HepG2 (cell line): ENCODE measurements around the gene HSCB. TPM values are rescaled to one million over a fixed set of nuclear protein-coding genes. Genes with fewer than 3 reads are reported as not detected.
A peak's percentile ranks its signal among the peaks of the same experiment; 100 is the strongest.

Experiments used
- DNMT3B ChIP-seq: conservative IDR thresholded peaks from 2 replicates; pipeline ENCODE4 v1.6.1; 2016; ENCODE audit warnings: missing biosample characterization, control low read depth
- ELF3 ChIP-seq: IDR thresholded peaks from 2 replicates; pipeline ENCODE4 v1.6.1; 2016; ENCODE audit warnings: missing genetic modification reagents, missing compliant biosample characterization
- FOXK1 ChIP-seq: sonication (generic); formaldehyde crosslinking; IDR thresholded peaks from 2 replicates; pipeline ENCODE4 v1.4.0; 2020; ENCODE audit warnings: low read depth, missing genetic modification reagents, borderline replicate concordance
- IKZF4 ChIP-seq: sonication (generic); formaldehyde crosslinking; IDR thresholded peaks from 2 replicates; pipeline ENCODE4 v1.5.1; 2020; ENCODE audit warnings: borderline replicate concordance, mild to moderate bottlenecking, low read depth, missing genetic modification reagents; ENCODE audit errors: not compliant biosample characterization
- JDP2 ChIP-seq: sonication (generic); formaldehyde crosslinking; IDR thresholded peaks from 2 replicates; pipeline ENCODE4 v1.8.1; 2022; ENCODE audit warnings: missing genetic modification reagents, borderline replicate concordance
- RFX1 ChIP-seq: fragments of 450-650 bp; IDR thresholded peaks from 2 replicates; pipeline ENCODE4 v1.6.1; 2017
- SMARCC2 ChIP-seq: fragments of 450-650 bp; IDR thresholded peaks from 2 replicates; pipeline ENCODE4 v1.6.1; 2017; ENCODE audit warnings: antibody characterized with exemption, mild to moderate bottlenecking
- TSC22D2 ChIP-seq: sonication (generic); formaldehyde crosslinking; IDR thresholded peaks from 2 replicates; pipeline ENCODE4 v1.5.1; 2020; ENCODE audit warnings: missing genetic modification reagents, mild to moderate bottlenecking, borderline replicate concordance
- ZNF660 ChIP-seq: sonication (generic); formaldehyde crosslinking; IDR thresholded peaks from 2 replicates; pipeline ENCODE4 v1.5.1; 2020; ENCODE audit warnings: mild to moderate bottlenecking, low read depth, missing genetic modification reagents, borderline replicate concordance
- ZNF749 ChIP-seq: sonication (generic); formaldehyde crosslinking; IDR thresholded peaks from 2 replicates; pipeline ENCODE4 v1.8.0; 2022; ENCODE audit warnings: mild to moderate bottlenecking, missing genetic modification reagents, moderate library complexity, borderline replicate concordance
- ZNF790 ChIP-seq: sonication (generic); formaldehyde crosslinking; IDR thresholded peaks from 2 replicates; pipeline ENCODE4 v1.8.0; 2022; ENCODE audit warnings: missing genetic modification reagents, mild to moderate bottlenecking, borderline replicate concordance
- ZSCAN31 ChIP-seq: sonication (generic); formaldehyde crosslinking; IDR thresholded peaks from 2 replicates; pipeline ENCODE4 v1.5.0; 2020; ENCODE audit warnings: low read depth, mild to moderate bottlenecking, missing genetic modification reagents
- polyA plus RNA-seq, 8 experiments: library from polyadenylated mRNA; depleted of rRNA in 3 of 8; stranded (reverse) in 7 of 8; unstranded in 1 of 8; fragments of >200 nt; fragmentation: Illumina TruSeq in 4 of 8; extraction: Trizol in 4 of 8; gene quantifications; 2 replicates each; pipeline versions ENCODE4 v1.2.1 to v1.2.3, GENCODE V29; 2011 to 2016; ENCODE audit warnings: low read depth in 4 of 8, missing spikeins in 1 of 8, mixed read lengths in 1 of 8; ENCODE audit not compliant: insufficient read depth in 1 of 8
- total RNA-seq, 5 experiments: library from RNA; depleted of rRNA; stranded (reverse); fragments of >200 nt; fragmentation: Illumina TruSeq; extraction: Trizol; gene quantifications; 2 replicates each; pipeline ENCODE4 v1.2.3, GENCODE V29; 2016; ENCODE audit warnings: low read depth in 1 of 5
- TF ChIP-seq, protein P1 (sequence below): sonication (generic); formaldehyde crosslinking; conservative IDR thresholded peaks from 2 replicates; pipeline ENCODE4 v1.8.1; 2023; ENCODE audit warnings: missing genetic modification reagents
- TF ChIP-seq, protein P2 (sequence below), 2 experiments: fragments of 450-650 bp in 1 of 2; sonication (generic) in 1 of 2; formaldehyde crosslinking in 1 of 2; IDR thresholded peaks; 2 replicates each; pipeline versions ENCODE4 v1.6.1 to v1.8.0; 2016 to 2022; ENCODE audit warnings: antibody characterized with exemption in 1 of 2, mild to moderate bottlenecking in 1 of 2, missing genetic modification reagents in 1 of 2
- TF ChIP-seq, protein P3 (sequence below): sonication (generic); formaldehyde crosslinking; IDR thresholded peaks from 2 replicates; pipeline ENCODE4 v1.5.0; 2020; ENCODE audit warnings: mild to moderate bottlenecking, missing genetic modification reagents, moderate library complexity

Gene HSCB
- total and polyA plus RNA-seq, 2 of the 13 experiments (the other 11 are each of a cell fraction or from before 2014, with no cell fraction given), result 15.4 to 20.9 TPM

DNA sequence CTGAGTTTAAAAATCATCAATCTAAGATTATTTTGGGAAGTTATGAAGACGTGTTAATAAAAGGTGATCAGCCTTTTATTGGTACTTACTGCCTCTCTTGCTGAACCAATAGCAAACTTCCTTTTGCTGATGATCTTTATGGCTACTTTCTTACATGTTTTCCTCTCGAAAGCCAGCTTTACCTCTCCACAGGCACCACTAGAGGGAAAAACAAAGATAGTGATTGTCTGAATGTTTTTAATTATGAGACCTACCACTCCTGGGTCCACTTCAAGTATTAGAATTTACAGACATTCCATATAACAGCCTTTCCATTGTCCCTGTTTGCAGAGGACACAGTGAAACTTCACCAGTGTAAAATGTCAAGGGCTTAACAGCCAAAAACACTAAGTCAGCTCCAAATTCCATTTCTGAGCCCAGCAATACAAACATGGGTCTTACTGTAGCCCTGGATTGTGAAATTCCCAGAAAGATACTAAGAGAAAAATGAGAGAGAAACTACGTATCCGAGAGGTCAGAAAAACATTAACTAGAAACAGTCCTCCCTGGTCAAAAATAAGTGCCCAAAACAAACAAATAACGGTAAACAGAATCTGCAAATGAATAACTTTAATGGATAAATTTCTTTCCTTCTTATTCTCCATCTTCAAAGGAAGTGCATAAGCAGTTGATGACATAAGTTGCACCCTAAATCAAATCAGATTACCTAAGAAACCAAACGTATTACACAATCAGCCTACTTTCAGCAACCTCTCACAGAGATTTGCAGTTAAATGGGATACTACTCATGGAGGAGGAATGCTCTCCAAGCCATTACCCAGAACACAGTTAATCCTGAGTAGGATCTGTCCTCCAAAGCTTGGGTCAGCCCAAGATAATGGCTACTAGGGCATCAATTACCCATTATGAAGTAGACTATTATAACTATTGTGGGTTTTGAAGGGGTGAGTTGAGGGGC lies 29.7 kb upstream of the HSCB start (continued):
- TF ChIP-seq, protein P1, sequence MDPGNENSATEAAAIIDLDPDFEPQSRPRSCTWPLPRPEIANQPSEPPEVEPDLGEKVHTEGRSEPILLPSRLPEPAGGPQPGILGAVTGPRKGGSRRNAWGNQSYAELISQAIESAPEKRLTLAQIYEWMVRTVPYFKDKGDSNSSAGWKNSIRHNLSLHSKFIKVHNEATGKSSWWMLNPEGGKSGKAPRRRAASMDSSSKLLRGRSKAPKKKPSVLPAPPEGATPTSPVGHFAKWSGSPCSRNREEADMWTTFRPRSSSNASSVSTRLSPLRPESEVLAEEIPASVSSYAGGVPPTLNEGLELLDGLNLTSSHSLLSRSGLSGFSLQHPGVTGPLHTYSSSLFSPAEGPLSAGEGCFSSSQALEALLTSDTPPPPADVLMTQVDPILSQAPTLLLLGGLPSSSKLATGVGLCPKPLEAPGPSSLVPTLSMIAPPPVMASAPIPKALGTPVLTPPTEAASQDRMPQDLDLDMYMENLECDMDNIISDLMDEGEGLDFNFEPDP, result no peak
- TF ChIP-seq IKZF4 (CRISPR knock-in tag) (no peak), SMARCC2 (no peak), ELF3 (CRISPR knock-in tag) (no peak; the same call in 1 of the 2 replicates), RFX1 (no peak), ZNF790 (CRISPR knock-in tag) (no peak), TSC22D2 (CRISPR knock-in tag) (no peak), ZNF660 (CRISPR knock-in tag) (no peak), JDP2 (CRISPR knock-in tag) (no peak), ZSCAN31 (CRISPR knock-in tag) (no peak), ZNF749 (CRISPR knock-in tag) (no peak), FOXK1 (CRISPR knock-in tag) (no peak), DNMT3B (CRISPR knock-in tag) (no peak)
- TF ChIP-seq, protein P2, sequence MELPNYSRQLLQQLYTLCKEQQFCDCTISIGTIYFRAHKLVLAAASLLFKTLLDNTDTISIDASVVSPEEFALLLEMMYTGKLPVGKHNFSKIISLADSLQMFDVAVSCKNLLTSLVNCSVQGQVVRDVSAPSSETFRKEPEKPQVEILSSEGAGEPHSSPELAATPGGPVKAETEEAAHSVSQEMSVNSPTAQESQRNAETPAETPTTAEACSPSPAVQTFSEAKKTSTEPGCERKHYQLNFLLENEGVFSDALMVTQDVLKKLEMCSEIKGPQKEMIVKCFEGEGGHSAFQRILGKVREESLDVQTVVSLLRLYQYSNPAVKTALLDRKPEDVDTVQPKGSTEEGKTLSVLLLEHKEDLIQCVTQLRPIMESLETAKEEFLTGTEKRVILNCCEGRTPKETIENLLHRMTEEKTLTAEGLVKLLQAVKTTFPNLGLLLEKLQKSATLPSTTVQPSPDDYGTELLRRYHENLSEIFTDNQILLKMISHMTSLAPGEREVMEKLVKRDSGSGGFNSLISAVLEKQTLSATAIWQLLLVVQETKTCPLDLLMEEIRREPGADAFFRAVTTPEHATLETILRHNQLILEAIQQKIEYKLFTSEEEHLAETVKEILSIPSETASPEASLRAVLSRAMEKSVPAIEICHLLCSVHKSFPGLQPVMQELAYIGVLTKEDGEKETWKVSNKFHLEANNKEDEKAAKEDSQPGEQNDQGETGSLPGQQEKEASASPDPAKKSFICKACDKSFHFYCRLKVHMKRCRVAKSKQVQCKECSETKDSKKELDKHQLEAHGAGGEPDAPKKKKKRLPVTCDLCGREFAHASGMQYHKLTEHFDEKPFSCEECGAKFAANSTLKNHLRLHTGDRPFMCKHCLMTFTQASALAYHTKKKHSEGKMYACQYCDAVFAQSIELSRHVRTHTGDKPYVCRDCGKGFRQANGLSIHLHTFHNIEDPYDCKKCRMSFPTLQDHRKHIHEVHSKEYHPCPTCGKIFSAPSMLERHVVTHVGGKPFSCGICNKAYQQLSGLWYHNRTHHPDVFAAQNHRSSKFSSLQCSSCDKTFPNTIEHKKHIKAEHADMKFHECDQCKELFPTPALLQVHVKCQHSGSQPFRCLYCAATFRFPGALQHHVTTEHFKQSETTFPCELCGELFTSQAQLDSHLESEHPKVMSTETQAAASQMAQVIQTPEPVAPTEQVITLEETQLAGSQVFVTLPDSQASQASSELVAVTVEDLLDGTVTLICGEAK (IDR thresholded peaks at IDR 0.05), result no peak
- TF ChIP-seq, protein P2 (CRISPR knock-in tag; IDR thresholded peaks at IDR 0.05), result no peak
- TF ChIP-seq, protein P3, sequence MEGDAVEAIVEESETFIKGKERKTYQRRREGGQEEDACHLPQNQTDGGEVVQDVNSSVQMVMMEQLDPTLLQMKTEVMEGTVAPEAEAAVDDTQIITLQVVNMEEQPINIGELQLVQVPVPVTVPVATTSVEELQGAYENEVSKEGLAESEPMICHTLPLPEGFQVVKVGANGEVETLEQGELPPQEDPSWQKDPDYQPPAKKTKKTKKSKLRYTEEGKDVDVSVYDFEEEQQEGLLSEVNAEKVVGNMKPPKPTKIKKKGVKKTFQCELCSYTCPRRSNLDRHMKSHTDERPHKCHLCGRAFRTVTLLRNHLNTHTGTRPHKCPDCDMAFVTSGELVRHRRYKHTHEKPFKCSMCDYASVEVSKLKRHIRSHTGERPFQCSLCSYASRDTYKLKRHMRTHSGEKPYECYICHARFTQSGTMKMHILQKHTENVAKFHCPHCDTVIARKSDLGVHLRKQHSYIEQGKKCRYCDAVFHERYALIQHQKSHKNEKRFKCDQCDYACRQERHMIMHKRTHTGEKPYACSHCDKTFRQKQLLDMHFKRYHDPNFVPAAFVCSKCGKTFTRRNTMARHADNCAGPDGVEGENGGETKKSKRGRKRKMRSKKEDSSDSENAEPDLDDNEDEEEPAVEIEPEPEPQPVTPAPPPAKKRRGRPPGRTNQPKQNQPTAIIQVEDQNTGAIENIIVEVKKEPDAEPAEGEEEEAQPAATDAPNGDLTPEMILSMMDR (CRISPR knock-in tag), result peak; percentile 15; the same call in 1 of the 2 replicates
